GM08714 (cell line): ENCODE measurements around the gene RRM1.

Experiments used
- H3K4me3 ChIP-seq: fragments of 200-500 bp; sonication (Bioruptor generic); 2 replicates; pipeline ENCODE4 v1.5.1; 2014; ENCODE audit warnings: mild to moderate bottlenecking, low read length, inconsistent platforms
- ZNF274 ChIP-seq: IDR thresholded peaks from 2 replicates; pipeline ENCODE4 v1.6.1; 2012; ENCODE audit warnings: mild to moderate bottlenecking, low read depth, low read length

RRM1 gene

DNA sequence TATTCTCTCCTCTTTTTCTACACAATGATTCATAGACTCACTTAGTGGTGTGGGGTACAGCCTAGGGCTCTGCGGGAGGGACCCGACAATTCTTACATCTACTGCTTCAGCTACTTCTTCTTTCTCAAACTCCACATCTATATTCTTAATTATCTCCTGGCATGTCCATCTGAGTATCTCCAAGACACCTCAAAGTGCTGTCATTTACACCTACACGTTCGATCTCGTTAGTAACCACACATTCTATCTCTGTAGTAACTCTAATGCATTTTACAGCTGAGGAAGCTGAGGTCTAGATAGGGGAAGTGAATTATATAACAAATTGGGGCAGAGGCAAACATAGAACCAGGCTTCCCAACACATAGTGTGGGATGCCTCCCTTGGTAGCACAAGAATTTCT is 27.7 kb upstream of the RRM1 start:
- no peak overlapping the region for H3K4me3 ChIP-seq
- TF ChIP-seq ZNF274 = no peak

DNA sequence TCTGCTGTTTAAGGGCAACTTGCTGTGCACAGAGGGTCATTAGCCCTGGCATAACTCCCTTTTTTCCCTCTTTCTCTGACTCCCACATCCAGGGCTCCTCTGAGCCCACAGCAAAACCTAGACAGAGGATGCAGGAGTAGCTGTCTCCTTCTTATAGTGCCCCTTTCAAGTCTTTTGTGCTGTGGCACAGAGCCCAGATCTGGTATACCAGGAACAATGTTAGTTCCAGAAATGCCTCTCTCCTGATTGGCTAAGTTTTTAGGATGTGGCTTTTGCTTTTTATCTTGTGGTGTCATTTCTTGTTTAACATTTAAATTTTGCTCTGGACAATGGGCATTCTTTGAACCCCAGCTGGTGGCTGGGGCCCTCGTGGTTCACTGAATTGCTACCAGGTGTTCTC is 25.6 kb upstream of the RRM1 start:
- H3K4me3 ChIP-seq = no peak overlapping the region
- TF ChIP-seq ZNF274 = no peak

DNA sequence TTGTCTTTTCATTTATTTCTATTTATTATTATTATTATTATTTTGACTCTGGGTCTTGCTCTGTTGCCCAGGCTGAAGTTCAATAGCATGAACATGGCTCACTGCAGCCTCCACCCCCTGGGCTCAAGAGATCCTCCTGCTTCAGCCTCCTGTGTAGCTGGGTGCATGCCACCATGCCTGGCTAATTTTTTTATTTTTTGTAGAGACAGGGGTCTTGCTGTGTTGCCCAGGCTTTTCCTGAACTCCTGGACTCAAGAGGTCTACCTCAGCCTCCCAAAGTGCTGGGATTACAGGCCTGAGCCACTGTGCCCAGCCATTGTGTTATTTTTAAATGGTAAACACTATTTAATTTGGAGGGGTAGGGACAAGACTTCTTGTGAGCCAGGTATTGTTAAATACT is 23.3 kb upstream of the RRM1 start:
- H3K4me3 ChIP-seq = no peak overlapping the region
- no peak for TF ChIP-seq ZNF274

DNA sequence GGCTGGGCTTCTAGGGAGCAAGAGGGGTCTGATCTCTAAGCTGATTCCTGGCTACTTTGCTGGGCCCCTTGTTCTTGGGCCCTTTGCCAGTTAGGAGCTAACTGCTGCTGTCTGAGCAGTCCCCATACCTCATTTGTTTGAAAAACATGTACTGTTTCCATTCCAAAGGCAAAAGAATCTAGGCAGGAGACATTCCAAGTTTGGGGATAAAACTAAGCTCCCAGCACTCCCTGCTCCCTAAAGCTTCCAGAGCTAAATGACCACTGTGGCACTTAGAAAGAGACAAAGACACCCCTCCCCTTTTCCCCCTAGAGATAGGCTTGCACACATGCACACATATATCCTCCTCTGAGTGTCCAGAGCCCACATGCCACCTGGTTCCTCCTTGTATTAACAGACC is 22.7 kb upstream of the RRM1 start:
- H3K4me3 ChIP-seq = no peak overlapping the region
- no peak for TF ChIP-seq ZNF274

DNA sequence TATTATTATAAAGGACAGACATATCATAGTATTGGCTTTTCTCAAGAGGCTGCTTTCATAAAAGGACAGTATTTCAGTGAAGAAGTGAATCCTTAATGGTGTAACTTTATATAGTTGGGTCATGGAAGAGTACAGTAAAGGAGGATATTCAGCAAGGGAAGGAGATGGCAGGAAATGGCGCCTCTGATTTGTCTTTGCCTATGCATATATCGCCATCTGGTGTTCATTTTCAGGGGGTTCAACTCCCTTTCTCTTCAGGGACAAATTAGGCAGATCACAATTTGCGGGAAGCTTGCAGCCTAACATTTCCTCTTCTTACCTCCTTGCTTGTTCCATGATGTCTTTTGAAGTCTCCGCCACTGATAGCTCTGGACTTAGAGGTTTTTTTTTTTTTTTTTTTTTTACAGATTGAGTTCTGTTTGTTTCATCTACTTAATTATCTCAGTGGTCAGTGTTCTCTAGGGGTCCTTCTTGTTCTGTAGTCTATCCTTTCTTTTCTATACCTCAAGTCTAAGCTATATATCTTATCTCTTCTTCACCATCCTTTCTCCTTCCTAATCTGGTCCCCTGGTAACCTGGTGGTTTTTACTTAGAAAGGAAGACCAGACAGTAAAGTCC is 21.8 kb upstream of the RRM1 start:
- no peak overlapping the region for H3K4me3 ChIP-seq
- TF ChIP-seq ZNF274 = no peak

DNA sequence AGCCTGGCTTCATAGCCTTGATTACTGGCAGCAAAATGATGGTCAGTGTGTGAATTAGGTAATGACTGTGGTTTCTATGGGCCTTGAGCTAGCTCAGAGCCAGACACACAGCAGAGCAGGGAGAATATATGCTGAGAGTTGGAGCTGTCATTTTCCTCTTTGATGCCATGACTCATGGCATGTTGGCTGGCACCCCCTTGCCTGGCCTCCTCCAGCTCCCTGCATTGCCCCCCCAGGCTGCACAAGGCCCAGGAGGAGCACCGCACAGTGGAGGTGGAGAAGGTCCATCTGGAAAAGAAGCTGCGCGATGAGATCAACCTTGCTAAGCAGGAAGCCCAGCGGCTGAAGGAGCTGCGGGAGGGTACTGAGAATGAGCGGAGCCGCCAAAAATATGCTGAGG is 20.3 kb upstream of the RRM1 start:
- TF ChIP-seq ZNF274 = no peak
- H3K4me3 ChIP-seq = no peak overlapping the region

DNA sequence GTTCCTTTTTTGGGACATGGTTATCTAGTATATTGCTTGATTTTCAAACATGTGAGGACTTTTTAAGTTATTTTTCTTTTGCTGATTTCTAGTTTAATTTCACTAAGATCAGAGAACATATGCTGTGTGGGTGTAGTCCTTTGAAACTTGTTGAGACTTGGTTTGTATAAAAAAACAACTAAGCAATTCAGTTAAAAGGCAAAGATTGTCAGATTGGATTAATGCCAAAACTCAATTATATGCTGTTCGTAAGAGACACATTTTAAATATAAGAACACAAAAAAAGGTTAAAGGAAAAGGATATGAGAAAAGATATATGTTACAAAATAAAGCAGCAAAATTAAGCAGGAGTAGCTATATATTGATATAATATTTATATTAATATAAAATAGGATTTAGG is 17.8 kb upstream of the RRM1 start:
- no peak overlapping the region for H3K4me3 ChIP-seq
- no peak for TF ChIP-seq ZNF274

DNA sequence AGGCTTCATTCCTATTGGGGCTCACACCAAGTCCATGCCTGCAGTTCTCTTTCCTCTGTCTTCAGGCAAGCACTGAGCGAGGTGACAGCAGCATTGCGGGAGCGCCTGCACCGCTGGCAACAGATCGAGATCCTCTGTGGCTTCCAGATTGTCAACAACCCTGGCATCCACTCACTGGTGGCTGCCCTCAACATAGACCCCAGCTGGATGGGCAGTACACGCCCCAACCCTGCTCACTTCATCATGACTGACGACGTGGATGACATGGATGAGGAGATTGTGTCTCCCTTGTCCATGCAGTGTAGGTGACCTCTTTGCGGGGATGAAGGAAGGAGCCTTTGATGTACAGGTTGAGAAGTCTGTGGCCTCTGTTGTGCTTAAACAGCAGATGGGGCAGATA is 11.4 kb upstream of the RRM1 start:
- TF ChIP-seq ZNF274 = no peak
- H3K4me3 ChIP-seq = no peak overlapping the region

DNA sequence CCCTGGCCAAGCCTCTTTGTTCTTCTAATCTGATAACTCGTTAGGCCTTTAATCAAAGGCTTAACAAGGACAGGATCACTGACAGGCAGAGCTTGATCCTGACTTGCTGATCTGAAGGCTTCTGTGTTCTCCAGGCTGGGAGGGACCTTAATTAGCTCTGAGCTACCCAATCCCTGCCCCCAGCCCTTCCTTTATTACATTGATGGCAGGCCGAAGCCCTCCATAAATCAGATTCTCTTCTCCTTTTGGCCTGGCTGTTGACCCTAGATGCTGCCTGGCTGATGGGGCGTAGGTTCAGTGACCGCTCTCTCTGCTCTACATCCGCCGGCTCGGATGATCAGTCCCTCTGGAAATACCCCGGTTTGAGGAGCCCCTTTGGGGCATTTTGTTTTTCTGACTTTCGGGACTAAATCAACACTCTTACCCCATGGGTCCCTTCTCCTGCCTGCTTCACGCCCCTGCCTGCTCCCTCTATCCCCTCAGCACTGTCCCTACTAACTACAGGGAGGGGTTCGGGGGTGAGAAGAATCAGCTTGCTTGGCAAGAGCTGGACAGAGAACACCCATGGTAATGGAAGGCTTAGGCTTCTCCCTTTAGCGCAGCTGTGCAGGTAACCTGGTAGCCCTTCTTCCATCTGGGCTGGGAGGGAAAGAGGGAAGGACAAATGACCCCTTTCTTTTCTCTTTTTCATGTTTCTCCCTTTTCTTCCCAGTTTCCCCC is 10.0 kb upstream of the RRM1 start:
- no peak overlapping the region for H3K4me3 ChIP-seq
- no peak for TF ChIP-seq ZNF274

DNA sequence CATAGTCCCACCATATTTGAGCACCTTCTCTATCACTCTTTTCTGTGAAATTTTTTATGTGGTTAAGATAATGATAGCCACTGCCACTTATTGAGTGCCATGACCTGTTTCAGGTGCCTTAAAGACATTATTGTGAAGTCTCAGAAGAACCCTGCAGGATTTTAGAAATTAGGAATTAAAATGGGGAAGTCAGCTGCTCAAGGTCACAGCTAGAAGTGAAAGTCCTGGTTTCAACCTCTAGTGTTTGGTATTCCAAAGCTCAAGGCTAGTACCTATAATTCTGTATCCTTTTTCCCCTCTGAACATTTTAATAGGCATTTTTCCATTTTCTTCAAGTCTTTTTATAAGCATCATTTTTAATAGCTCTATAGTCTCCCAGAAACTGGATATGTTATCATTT is 9.0 kb upstream of the RRM1 start:
- TF ChIP-seq ZNF274 = no peak
- H3K4me3 ChIP-seq = no peak overlapping the region

DNA sequence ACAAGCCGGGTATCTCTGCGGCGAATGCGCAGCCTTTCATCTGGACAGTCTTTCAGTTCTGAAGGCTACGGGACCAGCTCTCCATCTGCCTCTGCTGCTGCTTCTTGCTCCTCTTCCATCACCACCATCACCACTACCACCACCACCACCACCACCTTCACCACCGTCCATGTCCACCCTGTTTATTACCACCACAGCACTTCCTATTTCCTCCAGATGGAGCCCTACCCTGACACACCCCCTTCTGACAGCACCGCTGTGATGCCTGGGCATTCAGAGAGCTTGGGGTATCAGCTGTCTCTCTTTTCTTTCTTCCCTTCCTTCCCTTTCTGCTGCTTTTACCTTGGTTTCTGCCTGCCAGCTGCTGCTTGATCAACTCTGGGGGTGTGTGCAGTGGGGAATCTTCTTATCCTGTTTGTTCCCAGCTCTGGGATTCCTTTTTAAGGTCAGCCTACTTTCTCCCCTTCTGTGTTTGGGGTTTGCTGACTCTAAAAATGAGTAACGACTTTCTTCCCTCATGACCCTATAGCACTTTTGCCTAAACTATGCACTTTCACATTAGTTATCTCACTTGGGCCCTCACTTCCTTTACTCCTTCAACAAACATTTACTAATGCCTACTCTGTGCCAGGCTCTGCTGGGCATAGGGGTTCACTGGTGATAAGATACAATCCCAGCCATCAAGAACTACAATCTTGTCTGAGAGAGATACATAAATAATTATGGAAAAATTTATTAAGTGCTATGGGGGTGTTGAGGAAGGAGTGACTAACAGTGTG is 7.8 kb upstream of the RRM1 start:
- no peak for TF ChIP-seq ZNF274
- no peak overlapping the region for H3K4me3 ChIP-seq

DNA sequence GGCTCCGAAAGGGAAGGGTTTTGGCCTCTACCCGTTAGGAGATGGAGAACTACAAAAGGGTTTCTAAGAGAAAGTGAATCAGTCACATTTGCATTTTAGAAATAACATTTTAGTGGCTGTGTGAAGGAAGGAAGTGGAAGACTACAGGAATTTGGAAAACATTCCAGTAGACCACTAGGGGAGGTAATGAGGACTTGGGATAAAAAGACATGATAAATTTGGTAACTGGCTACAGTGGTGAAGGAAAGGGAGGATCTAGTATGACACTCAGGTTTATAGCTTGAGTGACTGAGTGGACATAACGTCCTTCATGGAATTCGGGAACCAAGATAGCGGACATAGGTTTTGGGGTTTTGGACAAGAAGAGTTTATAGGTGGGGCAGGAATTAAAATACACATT is 7.0 kb upstream of the RRM1 start:
- H3K4me3 ChIP-seq = no peak overlapping the region
- TF ChIP-seq ZNF274 = no peak

DNA sequence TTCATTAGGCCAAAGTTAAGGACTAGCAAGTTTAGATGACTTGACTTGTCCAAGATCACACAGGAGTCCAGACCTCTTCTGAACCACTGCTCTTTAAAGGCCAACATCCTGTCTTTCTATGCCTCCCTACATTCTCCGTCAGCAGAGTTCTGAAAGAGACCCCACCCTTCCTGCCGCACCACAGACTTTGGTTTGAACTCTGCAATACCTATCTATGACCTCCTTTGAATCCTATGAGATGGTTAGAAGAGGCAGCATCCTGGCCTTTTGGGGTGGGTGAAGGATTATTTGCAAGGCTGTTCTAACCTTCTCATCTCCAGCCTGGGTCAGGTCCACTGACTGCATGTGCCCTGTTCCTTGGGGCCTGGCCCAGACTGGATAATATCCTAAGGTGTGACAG is 4.3 kb upstream of the RRM1 start:
- no peak overlapping the region for H3K4me3 ChIP-seq
- no peak for TF ChIP-seq ZNF274

DNA sequence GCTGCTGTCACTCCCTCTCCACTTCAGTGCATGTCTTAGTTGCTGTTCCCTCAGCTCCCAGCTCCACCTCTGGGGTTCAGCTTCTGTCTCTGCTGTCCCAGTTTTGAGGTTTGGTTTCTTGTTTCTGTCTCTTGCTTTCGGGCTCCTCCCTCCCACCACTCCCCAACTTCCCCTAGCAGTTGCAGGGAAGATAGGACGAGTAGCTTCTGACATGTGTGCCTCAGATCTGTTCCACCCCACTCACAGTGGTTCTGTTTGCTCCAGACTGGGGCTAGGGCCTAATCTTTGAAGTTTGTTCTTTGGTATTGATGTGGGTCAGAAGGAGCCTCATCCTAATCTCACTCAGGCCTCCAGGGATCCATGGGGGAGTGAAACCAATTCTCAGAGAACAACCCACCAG is 2.6 kb upstream of the RRM1 start:
- TF ChIP-seq ZNF274 = no peak
- H3K4me3 ChIP-seq = no peak overlapping the region
